Epithelial cell of proximal tubule (primary cell): ENCODE measurements around the gene ZFC3H1. TPM values are rescaled to one million over a fixed set of nuclear protein-coding genes. Genes with fewer than 3 reads are reported as not detected.
"Not testable (repeated sequence)": the region's sequence is repeated elsewhere in the genome, so short reads cannot be mapped to it uniquely, and the experiment has no call there.

ENCODE experiments used
- DNase-seq: peaks from one replicate; pipeline ENCODE4 v3.0.0-alpha.2; 2011; ENCODE audit warnings: low read depth
- H3K4me3 ChIP-seq: 2 replicates; pipeline ENCODE4 v1.5.1; 2011; ENCODE audit warnings: low read depth, mild to moderate bottlenecking, low read length
- total RNA-seq: library from RNA; depleted of rRNA; stranded (reverse); fragments of >200 nt; gene quantifications from 2 replicates; pipeline ENCODE4 v1.2.3, GENCODE V29; 2015
- TF ChIP-seq, protein P1 (sequence below): conservative IDR thresholded peaks from 2 replicates; pipeline ENCODE4 v1.5.1; 2012; ENCODE audit warnings: low read depth, mild to moderate bottlenecking, low read length

Gene ZFC3H1
- total RNA-seq, 1 donor from 2014 or later = 42.0 TPM

DNA sequence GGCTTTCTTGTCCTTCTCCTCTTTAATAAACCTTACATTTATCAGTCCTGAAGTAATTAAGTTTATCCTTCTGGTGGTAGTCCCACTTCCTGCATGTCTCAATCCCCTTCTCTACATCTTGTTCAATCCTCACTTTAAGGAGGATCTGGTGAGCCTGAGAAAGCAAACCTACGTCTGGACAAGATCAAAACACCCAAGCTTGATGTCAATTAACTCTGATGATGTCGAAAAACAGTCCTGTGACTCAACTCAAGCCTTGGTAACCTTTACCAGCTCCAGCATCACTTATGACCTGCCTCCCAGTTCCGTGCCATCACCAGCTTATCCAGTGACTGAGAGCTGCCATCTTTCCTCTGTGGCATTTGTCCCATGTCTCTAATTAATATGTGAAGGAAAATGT, 79.3 kb downstream of the ZFC3H1 start:
- TF ChIP-seq, protein P1, sequence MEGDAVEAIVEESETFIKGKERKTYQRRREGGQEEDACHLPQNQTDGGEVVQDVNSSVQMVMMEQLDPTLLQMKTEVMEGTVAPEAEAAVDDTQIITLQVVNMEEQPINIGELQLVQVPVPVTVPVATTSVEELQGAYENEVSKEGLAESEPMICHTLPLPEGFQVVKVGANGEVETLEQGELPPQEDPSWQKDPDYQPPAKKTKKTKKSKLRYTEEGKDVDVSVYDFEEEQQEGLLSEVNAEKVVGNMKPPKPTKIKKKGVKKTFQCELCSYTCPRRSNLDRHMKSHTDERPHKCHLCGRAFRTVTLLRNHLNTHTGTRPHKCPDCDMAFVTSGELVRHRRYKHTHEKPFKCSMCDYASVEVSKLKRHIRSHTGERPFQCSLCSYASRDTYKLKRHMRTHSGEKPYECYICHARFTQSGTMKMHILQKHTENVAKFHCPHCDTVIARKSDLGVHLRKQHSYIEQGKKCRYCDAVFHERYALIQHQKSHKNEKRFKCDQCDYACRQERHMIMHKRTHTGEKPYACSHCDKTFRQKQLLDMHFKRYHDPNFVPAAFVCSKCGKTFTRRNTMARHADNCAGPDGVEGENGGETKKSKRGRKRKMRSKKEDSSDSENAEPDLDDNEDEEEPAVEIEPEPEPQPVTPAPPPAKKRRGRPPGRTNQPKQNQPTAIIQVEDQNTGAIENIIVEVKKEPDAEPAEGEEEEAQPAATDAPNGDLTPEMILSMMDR = no peak

GRCh38 chr12:71582925-71583324, 80.7 kb downstream of the ZFC3H1 start:
- no peak for DNase-seq
- no peak overlapping the region for H3K4me3 ChIP-seq
- TF ChIP-seq, protein P1 = no peak

More for the DNA sequence above, 79.3 kb downstream of the ZFC3H1 start:
- H3K4me3 ChIP-seq = no peak overlapping the region
- no peak for DNase-seq

DNA sequence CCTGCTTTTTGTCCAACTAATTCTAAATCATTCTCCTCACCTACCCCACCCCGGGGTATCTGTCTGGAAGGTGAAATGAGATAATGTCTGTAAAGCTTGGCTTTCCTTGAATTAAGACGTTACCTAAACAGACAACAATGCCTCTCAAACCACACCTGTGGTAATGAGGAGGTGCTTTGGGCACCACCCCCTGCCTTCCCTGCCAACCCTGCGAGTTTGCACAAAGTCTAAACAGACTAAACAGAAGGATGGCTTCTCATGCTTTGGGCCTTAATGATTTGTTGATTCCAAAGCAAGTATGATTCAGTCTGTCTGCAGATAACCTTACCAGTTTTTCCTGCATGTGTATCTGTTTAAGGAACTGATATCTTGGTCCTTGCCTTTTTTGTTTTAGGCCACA, 82.4 kb downstream of the ZFC3H1 start:
- TF ChIP-seq, protein P1 = no peak
- DNase-seq = no peak
- no peak overlapping the region for H3K4me3 ChIP-seq

- no peak for DNase-seq
- TF ChIP-seq, protein P1 = no peak
- no peak overlapping the region for H3K4me3 ChIP-seq
Measured at GRCh38 chr12:71578694-71579258, 84.9 kb downstream of the ZFC3H1 start.

GRCh38 chr12:71576496-71576895, 87.2 kb downstream of the ZFC3H1 start:
- no peak overlapping the region for H3K4me3 ChIP-seq
- no peak for DNase-seq
- TF ChIP-seq, protein P1 = no peak

- H3K4me3 ChIP-seq, DNase-seq: not testable (repeated sequence)
Measured at GRCh38 chr12:71569885-71570284, 93.8 kb downstream of the ZFC3H1 start.

- H3K4me3 ChIP-seq = no peak overlapping the region
- DNase-seq = no peak
- TF ChIP-seq, protein P1 = no peak
Measured at GRCh38 chr12:71567537-71567936, 96.1 kb downstream of the ZFC3H1 start.
